Activated CD4-positive, alpha-beta T cell treated with anti-CD3 and anti-CD28 coated beads for 48 hours (primary cell): ENCODE data around the gene ZNF273.
"Not testable (repeated sequence)": the region's sequence is repeated elsewhere in the genome, so short reads cannot be mapped to it uniquely, and the experiment has no call there.

Experiments
- DNase-seq: peaks from one replicate; pipeline ENCODE4 v3.0.0-alpha.2; 2020

ZNF273 gene

GRCh38 chr7:64877714-64878610 lies 25.1 kb upstream of the ZNF273 start:
- DNase-seq = no peak

GRCh38 chr7:64878684-64879083 lies 24.4 kb upstream of the ZNF273 start:
- no peak for DNase-seq

- no peak for DNase-seq
Measured at GRCh38 chr7:64879086-64879730, 23.9 kb upstream of the ZNF273 start.

GRCh38 chr7:64879800-64880199 lies 23.3 kb upstream of the ZNF273 start:
- no peak for DNase-seq

DNA sequence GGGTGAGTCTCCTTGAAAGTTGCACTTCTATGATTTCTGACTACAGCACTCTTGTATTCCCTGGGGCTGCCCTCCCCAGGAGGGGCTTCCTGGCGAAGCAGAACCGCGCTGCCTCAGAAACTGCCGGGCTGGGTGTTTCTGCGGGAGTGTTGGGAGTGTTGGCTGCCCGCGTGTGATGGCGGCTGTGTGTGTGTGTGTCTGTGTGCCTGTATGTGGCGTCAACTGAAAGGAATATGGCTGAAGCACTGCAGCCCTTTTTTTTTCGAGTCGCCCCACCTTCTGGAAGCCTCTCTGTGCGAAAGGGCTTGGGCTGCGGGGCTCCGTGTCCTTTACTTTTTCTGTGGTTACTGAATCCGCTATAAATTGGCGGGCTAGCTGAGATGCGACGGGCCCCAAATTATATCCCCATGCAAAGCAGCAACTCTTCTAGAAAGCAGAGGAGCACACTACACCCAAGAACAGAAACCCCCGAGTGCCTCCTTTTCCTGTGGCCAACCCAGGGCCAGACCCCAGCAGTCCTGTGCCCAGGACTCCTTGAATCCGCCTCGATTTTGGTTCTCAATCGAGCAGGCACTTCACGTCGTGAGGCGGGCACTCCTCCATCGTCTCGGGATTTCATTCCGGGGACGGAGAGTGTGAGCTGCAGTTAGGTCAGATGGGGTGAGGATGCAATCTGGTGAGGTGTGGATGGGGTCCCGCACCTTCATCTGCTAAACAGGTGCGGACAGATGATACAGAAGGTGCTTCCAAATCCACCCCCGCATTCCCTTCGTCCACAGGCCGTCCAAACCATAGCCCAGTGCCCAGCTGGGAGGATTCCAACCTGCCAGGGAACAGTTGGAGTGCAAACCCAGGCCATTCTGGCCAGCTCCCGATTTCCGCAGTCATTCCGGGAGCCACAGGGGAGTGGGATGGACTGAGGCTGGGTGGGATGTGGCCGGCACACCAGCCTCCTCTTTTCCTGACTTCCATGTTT lies 22.5 kb upstream of the ZNF273 start:
- DNase-seq = no peak

GRCh38 chr7:64881461-64882287 lies 21.4 kb upstream of the ZNF273 start:
- no peak for DNase-seq

DNA sequence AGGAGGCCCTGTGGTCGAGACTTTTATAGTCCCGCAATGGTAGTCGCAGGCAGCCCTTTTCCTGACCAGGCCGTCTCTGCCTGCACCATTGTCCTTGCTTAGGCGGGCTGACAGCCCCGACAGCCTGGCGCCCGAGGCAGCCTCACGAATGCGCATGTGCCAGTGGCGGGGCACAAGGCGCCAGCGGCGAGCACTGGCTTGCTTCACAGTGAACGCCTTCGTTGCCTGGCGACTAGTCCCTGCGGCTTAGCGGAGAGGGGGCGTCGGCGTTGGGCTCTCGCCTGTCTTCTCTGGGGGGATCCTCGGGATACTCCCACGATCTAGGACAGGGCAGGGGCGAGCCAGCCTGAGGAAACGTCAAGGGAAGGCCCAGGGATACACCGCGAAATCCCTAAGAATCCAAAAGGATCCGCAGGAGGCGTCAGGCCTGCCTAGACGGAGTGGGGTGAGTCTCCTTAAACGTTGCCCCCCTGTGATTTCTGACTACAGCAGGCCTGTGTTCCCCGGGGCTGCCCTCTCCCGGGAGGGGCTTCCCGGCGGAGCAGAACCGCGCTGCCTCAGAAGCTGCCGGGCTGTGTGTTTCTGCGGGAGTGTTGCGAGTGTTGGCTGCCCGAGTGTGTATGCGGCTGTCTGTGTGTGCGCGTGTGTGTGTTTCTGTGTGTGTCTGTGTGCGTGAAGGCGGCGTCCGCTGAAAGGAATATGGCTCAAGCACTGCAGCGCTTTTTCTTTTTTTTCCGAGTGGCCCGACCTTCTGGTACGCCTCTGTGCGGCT lies 20.5 kb upstream of the ZNF273 start:
- DNase-seq = peak; percentile 58

GRCh38 chr7:64883113-64883905 lies 19.8 kb upstream of the ZNF273 start:
- DNase-seq = no peak

- DNase-seq = no peak
Measured at GRCh38 chr7:64884085-64884912, 18.8 kb upstream of the ZNF273 start.

DNA sequence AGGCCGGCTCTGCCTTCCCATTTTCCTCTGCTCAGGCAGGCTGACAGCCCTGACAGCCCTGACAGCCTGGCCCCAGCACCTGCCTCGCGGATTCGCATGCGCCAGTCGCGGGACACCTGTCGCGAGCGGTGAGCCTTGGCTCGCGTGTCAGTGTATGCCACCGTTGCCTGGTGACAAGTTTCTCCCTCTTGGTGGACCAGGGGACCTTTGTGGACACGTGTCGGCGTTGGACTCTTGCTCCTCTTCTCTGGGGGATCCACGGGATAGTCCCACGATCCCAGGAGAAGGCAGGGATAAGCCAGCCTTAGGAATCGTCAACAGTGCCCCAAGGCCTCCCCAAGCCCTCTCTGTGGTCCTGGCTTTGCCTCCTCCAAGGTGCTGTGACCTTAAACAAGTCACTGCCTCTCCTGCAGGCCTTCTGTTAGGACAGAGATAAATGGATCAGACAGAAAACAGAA lies 18.1 kb upstream of the ZNF273 start:
- DNase-seq = no peak

GRCh38 chr7:64885520-64886240 lies 17.4 kb upstream of the ZNF273 start:
- DNase-seq = no peak

GRCh38 chr7:64886956-64887545 lies 16.0 kb upstream of the ZNF273 start:
- no peak for DNase-seq

- peak; percentile 60 for DNase-seq
Measured at GRCh38 chr7:64887756-64888508, 15.1 kb upstream of the ZNF273 start.

DNA sequence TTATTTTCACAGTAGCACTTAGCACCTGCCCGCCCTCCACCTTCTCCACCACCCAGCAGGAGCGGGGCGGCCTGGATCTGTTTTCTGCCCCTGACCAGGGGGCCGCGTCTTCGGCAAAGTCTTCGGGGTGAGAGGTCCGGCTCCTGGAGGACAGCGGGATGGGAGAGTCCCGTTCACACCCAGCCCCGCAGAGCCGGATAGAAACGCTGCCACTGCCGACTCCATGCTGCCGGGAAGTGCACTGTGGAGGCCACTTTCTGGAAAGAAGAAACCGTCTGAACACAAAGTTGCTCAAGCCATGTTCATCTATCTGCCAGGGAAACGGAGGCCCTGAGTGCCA lies 14.5 kb upstream of the ZNF273 start:
- DNase-seq = peak; percentile 12

- peak; percentile 33 for DNase-seq
Measured at GRCh38 chr7:64888901-64889685, 14.0 kb upstream of the ZNF273 start.

GRCh38 chr7:64889686-64890162 lies 13.3 kb upstream of the ZNF273 start:
- no peak for DNase-seq

- not testable (repeated sequence) for DNase-seq
Measured at GRCh38 chr7:64890273-64890672, 12.8 kb upstream of the ZNF273 start.
